ENCODE results near the gene FOXM1. TPM values are rescaled to one million over a fixed set of nuclear protein-coding genes. Genes with fewer than 3 reads are reported as not detected.

Gene FOXM1
- total RNA-seq, 1 experiment from 2014 or later: 118 TPM

DNA sequence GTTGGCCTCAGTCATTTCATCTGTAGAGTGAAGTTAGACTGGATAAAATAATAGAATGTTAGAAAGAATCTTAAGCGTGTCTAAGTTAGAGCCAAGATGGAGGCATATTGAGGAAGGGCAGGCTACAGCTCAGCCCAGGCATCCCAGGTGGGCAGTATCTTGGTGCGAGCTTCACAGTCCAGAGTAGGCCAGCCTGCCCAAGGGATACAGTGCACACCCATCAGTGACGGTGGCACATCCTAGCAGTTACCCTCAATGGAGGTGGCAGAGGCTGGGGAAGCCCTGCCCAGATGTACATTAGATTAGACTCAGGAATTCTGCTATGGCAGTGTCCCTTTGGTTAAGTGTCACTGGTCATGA lies 35.2 kb upstream of the FOXM1 start:
- peaks cover 38% of the 10 kb centered on the region for H3K4me1 Mint-ChIP-seq
- no peak for TF ChIP-seq ELF4 (CRISPR knock-in tag; IDR thresholded peaks at IDR 0.05; ENCODE audit: low read depth)
- TF ChIP-seq, protein P1, sequence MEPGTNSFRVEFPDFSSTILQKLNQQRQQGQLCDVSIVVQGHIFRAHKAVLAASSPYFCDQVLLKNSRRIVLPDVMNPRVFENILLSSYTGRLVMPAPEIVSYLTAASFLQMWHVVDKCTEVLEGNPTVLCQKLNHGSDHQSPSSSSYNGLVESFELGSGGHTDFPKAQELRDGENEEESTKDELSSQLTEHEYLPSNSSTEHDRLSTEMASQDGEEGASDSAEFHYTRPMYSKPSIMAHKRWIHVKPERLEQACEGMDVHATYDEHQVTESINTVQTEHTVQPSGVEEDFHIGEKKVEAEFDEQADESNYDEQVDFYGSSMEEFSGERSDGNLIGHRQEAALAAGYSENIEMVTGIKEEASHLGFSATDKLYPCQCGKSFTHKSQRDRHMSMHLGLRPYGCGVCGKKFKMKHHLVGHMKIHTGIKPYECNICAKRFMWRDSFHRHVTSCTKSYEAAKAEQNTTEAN (CRISPR knock-in tag; IDR thresholded peaks at IDR 0.05): no peak
- no peak for TF ChIP-seq PRRX2 (CRISPR knock-in tag; IDR thresholded peaks at IDR 0.05)
- TF ChIP-seq ATF1 (CRISPR knock-in tag; IDR thresholded peaks at IDR 0.05): no peak
- TF ChIP-seq, protein P2, sequence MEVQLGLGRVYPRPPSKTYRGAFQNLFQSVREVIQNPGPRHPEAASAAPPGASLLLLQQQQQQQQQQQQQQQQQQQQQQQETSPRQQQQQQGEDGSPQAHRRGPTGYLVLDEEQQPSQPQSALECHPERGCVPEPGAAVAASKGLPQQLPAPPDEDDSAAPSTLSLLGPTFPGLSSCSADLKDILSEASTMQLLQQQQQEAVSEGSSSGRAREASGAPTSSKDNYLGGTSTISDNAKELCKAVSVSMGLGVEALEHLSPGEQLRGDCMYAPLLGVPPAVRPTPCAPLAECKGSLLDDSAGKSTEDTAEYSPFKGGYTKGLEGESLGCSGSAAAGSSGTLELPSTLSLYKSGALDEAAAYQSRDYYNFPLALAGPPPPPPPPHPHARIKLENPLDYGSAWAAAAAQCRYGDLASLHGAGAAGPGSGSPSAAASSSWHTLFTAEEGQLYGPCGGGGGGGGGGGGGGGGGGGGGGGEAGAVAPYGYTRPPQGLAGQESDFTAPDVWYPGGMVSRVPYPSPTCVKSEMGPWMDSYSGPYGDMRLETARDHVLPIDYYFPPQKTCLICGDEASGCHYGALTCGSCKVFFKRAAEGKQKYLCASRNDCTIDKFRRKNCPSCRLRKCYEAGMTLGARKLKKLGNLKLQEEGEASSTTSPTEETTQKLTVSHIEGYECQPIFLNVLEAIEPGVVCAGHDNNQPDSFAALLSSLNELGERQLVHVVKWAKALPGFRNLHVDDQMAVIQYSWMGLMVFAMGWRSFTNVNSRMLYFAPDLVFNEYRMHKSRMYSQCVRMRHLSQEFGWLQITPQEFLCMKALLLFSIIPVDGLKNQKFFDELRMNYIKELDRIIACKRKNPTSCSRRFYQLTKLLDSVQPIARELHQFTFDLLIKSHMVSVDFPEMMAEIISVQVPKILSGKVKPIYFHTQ (CRISPR knock-in tag; IDR thresholded peaks at IDR 0.05): no peak
- TF ChIP-seq, protein P3, sequence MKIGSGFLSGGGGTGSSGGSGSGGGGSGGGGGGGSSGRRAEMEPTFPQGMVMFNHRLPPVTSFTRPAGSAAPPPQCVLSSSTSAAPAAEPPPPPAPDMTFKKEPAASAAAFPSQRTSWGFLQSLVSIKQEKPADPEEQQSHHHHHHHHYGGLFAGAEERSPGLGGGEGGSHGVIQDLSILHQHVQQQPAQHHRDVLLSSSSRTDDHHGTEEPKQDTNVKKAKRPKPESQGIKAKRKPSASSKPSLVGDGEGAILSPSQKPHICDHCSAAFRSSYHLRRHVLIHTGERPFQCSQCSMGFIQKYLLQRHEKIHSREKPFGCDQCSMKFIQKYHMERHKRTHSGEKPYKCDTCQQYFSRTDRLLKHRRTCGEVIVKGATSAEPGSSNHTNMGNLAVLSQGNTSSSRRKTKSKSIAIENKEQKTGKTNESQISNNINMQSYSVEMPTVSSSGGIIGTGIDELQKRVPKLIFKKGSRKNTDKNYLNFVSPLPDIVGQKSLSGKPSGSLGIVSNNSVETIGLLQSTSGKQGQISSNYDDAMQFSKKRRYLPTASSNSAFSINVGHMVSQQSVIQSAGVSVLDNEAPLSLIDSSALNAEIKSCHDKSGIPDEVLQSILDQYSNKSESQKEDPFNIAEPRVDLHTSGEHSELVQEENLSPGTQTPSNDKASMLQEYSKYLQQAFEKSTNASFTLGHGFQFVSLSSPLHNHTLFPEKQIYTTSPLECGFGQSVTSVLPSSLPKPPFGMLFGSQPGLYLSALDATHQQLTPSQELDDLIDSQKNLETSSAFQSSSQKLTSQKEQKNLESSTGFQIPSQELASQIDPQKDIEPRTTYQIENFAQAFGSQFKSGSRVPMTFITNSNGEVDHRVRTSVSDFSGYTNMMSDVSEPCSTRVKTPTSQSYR (CRISPR knock-in tag; IDR thresholded peaks at IDR 0.05): no peak
- TF ChIP-seq FOXK1 (CRISPR knock-in tag; IDR thresholded peaks at IDR 0.05): no peak
- TF ChIP-seq HMGXB4 (CRISPR knock-in tag; IDR thresholded peaks at IDR 0.05): no peak
- TF ChIP-seq, protein P4, sequence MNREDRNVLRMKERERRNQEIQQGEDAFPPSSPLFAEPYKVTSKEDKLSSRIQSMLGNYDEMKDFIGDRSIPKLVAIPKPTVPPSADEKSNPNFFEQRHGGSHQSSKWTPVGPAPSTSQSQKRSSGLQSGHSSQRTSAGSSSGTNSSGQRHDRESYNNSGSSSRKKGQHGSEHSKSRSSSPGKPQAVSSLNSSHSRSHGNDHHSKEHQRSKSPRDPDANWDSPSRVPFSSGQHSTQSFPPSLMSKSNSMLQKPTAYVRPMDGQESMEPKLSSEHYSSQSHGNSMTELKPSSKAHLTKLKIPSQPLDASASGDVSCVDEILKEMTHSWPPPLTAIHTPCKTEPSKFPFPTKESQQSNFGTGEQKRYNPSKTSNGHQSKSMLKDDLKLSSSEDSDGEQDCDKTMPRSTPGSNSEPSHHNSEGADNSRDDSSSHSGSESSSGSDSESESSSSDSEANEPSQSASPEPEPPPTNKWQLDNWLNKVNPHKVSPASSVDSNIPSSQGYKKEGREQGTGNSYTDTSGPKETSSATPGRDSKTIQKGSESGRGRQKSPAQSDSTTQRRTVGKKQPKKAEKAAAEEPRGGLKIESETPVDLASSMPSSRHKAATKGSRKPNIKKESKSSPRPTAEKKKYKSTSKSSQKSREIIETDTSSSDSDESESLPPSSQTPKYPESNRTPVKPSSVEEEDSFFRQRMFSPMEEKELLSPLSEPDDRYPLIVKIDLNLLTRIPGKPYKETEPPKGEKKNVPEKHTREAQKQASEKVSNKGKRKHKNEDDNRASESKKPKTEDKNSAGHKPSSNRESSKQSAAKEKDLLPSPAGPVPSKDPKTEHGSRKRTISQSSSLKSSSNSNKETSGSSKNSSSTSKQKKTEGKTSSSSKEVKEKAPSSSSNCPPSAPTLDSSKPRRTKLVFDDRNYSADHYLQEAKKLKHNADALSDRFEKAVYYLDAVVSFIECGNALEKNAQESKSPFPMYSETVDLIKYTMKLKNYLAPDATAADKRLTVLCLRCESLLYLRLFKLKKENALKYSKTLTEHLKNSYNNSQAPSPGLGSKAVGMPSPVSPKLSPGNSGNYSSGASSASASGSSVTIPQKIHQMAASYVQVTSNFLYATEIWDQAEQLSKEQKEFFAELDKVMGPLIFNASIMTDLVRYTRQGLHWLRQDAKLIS (CRISPR knock-in tag; IDR thresholded peaks at IDR 0.05; ENCODE audit: borderline replicate concordance): no peak
- no peak for TF ChIP-seq CREM (CRISPR knock-in tag; IDR thresholded peaks at IDR 0.05)
- no peak overlapping the region for H3K4me3 Mint-ChIP-seq
- ATAC-seq (peak; percentile 58), DNase-seq (ENCODE audit: low spot score) (no peak)
- H3K9me3 Mint-ChIP-seq: no peaks in the 10 kb centered on the region
- no peaks in the 10 kb centered on the region for H3K27me3 Mint-ChIP-seq (ENCODE audit: low read depth)
- H3K27ac Mint-ChIP-seq: peak overlapping the region; percentile 77
- ChIA-PET POLR2A (no interaction called here), CTCF (interaction anchor here (1.0 to 1.6 kb wide), 8 partner anchors 22 to 160 kb away, joined by 3 to 12 read pairs (median 5); no protein-coding TSS in a partner anchor)
- peaks cover 6% of the 10 kb centered on the region for H3K36me3 Mint-ChIP-seq

DNA sequence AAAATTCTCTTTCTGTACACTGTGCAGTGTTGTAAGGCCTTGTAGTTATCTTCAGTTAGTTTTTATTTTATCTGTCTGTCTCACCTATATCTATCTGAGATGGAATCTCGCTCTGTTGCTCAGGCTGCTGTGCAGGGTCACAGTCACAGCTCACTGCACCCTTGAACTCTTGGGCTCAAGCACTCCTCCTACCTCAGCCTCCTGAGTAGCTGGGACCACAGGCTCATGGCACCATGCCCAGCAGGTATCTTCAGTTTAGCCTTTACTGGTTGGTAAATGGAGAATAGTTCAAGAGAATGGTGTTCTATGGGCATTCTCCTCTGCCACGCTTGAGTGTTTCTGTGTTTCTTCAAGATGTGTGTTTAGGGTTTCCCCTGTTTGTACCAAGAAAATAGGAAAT lies 27.3 kb upstream of the FOXM1 start:
- ATAC-seq: no peak
- CTCF ChIA-PET: interaction anchor here (0.9 kb wide), 1 partner anchor 212 kb away, joined by 3 read pairs; no protein-coding TSS in a partner anchor
- Mint-ChIP-seq H3K36me3 (no peaks in the 10 kb centered on the region), H3K27ac (peak overlapping the region; percentile 38; the same call in 1 of the 2 replicates), H3K4me3 (no peak overlapping the region), H3K4me1 (peaks cover 11% of the 10 kb centered on the region; the same call in 1 of the 2 replicates), H3K9me3 (no peaks in the 10 kb centered on the region), H3K27me3 (ENCODE audit: low read depth) (no peaks in the 10 kb centered on the region)
- POLR2A ChIA-PET: interaction anchor here (0.5 to 1.1 kb wide), 2 partner anchors 14 to 38 kb away, joined by 3 to 4 read pairs; partner anchors contain the start of gene TULP3
- no peak for DNase-seq (ENCODE audit: low spot score)
- TF ChIP-seq PRDM15 (CRISPR knock-in tag; IDR thresholded peaks at IDR 0.05) (no peak), ZNF512 (CRISPR knock-in tag; IDR thresholded peaks at IDR 0.05; ENCODE audit: borderline replicate concordance) (no peak), CBFB (CRISPR knock-in tag; IDR thresholded peaks at IDR 0.05; ENCODE audit: low read depth) (no peak), ZBTB21 (CRISPR knock-in tag; IDR thresholded peaks at IDR 0.05; ENCODE audit: borderline replicate concordance) (no peak), ATF3 (CRISPR knock-in tag; conservative IDR thresholded peaks at IDR 0.05) (no peak), ZNF396 (CRISPR knock-in tag; IDR thresholded peaks at IDR 0.05; ENCODE audit: borderline replicate concordance) (no peak)
